Fibroblast of gingiva (primary cell): Measurements from ENCODE around the gene CEP95.
"Not testable (repeated sequence)": the region's sequence is repeated elsewhere in the genome, so short reads cannot be mapped to it uniquely, and the experiment has no call there.

ENCODE experiments used
- DNase-seq: peaks from one replicate; pipeline ENCODE4 v3.0.0-alpha.2; 2011; ENCODE audit warnings: low read depth

The CEP95 gene

DNA sequence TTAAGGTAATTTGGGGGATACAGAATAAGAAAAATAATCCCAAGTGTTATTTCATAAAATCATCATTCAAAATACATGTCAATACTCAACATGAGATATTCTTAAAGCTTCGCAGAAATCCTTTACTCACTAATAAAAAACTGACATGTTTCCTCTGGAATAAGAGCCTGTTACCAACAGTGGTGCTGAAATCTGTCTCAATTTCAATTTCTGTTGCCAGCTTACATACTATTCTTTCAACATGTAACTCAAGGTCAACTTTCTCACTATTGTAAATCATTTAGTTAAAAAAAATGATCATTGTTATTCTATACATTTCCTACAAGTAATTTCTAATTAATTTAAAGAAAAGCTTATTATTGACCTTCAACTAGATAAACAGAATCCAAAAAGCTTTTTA lies 67.9 kb downstream of the CEP95 start:
- DNase-seq: peak; percentile 61

DNA sequence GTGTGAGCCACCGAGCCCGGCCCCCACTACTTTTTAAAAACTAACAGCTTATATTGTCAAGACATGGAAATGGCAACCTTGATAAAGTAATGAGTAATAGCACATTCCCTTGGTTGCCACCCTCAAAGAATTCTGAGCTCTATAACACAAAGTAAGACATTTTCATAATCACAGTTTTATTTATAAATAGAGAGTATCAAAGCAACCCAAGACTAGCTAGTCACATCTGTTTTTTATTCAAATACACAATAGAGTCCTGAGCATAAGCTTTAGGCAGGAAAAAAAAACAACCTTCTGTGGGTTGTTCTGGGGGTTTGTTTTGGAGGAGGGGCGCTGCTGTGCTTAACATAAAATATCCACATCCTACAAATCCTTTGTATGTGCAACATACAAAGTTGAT lies 68.7 kb downstream of the CEP95 start:
- peak; percentile 66 for DNase-seq

DNA sequence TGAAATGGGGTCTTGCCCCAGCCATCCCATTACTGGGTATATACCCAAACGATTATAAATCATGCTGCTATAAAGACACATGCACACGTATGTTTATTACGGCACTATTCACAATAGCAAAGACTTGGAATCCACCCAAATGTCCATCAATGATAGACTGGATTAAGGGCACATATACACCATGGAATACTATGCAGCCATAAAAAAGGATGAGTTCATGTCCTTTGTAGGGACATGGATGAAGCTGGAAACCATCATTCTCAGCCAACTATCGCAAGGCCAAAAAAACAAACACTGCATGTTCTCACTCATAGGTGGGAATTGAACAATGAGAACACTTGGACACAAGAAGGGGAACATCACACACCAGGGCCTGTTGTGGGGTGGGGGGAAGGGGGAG lies 70.2 kb downstream of the CEP95 start:
- not testable (repeated sequence) for DNase-seq

DNA sequence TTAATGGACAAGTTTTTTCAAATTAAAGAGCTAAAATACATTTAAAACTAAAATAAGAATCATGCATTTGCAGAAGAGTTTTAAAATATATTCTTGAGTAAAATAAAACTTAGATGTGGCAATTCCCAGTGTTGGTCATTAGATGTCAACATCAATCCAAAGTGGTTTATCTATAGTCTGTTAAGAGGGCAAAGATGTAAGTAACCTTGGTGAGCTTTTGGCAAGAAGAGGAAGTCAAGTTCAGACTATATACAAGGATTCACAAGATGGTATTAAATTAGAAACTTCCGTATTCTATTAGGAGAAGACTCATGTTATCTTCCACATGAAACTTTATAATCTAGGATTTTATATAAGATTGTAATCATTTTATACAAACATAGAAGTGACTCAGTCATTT lies 73.1 kb downstream of the CEP95 start:
- no peak for DNase-seq

DNA sequence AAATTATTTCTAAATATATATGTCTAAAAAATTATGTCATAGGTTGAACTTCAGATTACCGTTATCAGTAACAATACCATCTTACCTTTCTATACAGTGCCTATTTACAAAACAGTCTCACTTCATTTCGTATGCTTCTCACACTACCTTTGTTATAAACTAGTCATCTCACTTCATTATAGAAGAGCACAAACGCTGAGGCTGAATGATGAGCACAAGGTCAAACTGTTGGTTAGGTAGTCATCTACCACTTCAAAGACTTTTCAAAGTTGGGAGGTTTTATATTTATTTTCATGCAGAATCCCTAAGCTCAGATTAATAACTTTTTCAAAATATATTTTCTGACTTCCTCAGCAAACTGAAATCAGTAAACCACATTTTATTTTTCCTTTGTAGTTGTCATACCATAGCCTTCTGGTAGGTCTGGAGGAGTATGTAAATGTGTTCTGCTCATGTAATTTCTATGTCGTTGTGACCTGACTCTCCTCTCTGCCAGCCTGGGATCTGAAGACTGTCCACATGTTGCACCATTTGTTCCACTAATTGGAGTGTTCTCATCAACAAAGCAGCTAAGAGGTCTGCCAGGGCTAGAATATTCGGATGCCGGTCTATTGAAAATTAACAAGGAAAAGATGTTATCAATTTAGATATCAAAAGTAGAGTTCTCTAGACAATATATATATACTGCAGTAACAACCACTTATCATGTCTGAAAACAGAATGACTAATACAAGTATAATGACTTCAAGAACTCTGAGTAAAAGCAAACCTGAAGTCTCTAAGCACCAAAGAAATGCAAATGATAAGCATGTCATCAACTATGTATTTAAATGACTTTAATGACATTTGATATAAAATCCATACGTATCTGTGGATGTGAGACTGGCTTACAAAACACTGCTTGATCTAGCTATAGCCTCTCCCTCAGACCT lies 73.9 kb downstream of the CEP95 start:
- DNase-seq: peak; percentile 31

GRCh38 chr17:64583038-64583437 lies 76.3 kb downstream of the CEP95 start:
- no peak for DNase-seq

DNA sequence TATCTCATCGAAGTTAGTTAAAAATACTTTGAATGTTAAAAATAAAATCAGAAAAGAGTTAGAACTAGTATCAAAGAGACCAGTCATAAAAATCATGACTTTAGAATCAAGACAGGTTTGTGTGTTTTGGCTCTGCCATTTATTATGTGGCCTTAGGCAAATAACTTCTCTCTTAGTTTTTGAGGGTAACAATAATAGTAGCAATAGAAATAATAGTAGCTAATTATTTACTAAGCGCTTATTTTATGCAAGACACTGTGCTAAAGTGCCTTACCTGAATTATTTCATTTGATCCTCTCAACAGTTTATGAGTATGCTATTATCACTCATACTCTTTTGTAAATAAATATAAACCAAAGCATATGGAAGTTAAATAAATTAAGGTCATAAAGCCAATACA lies 78.4 kb downstream of the CEP95 start:
- no peak for DNase-seq
